Aortic smooth muscle cell (primary cell): ENCODE measurements around the gene BPIFA1. TPM values are rescaled to one million over a fixed set of nuclear protein-coding genes. Genes with fewer than 3 reads are reported as not detected.

ENCODE experiments used
- total RNA-seq: library from RNA; depleted of rRNA; stranded (reverse); fragments of >200 nt; gene quantifications from 2 replicates; pipeline ENCODE4 v1.2.3, GENCODE V29; 2014

Gene BPIFA1
- not detected in 2 replicates for total RNA-seq

DNA sequence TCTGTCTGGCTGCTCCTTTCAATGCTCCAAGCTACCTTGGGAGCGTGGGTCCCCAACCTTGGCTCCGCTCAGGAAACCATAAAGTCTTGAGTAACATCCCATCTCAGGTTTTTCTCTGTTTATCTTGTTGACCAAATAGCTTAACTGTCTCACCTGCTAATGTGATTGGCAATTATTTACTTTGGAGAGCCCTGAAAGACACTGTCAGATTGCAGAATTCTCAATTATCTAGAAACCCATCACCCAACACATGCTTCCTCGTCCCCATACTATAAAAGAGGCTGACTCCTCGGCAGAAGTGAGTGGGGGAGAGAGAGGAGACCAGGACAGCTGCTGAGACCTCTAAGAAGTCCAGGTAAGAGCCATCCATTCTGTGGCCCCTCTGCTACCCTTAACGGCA is at the start of gene BPIFA1:
Gene BPIFA1, plus strand, starts transcription at position 301 of the 400 bp plus-strand sequence. CDS start 1,716 bp downstream, outside the sequence.

DNA sequence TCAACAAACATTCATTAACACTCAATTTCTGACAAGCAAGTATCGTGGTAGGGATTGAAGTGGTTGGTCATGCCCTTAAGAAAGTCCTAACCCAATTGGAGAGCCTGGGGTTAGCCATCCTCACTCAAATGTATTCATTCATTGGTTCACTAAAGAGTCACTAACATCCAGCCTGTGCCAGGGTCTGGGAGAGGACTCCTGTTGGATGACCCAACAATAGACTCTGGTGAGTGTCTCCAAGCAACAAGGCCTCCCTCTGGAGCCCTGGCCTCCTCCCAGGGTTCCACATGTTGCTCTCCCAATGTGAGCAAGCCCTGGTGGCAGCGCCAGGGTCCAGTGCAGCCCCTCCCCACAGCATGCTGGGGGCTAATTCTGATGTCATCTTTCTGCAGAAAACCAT is 18.7 kb upstream of the BPIFA1 start, which contains the start of gene BPIFA3:
Gene BPIFA3, plus strand, starts transcription at position 301 of the 400 bp plus-strand sequence. CDS start 185 bp downstream, outside the sequence.

DNA sequence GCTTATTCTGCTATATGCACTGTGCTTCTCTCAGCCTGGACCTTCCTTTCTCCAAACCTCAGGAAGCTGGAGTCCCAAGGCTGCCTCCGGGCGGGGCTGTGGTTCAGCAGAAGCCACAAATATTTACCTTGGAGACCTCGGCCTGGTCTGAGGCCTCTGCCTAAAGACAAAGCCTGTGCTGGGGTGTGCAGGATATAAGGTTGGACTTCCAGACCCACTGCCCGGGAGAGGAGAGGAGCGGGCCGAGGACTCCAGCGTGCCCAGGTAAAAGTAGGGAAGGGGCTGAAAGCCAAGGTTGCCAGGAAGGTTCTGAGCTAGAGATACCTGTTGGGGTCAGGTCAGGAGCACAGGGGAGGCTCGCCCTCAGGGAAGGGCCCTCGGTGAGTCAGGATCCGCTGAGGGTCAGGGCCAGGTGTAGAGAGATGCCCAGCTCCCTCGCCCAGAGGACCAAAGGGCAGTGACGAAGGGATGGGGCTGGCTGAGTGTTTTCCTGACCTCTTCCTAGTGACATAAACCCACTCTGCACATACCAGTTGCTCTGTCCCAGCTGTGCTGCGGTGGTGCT is 47.3 kb downstream of the BPIFA1 start, which contains the start of gene BPIFB1:
Gene BPIFB1, plus strand, starts transcription at position 224 of the 565 bp plus-strand sequence. CDS start 2,860 bp downstream, outside the sequence.

Other genes starting within 250 kb of the BPIFA1 start
- gene SUN5, start 231.6 kb upstream of the BPIFA1 start, total RNA-seq: not detected in 2 replicates
- gene BPIFB2, start 228.3 kb upstream of the BPIFA1 start, total RNA-seq: not detected in 2 replicates
- not detected in 2 replicates for gene BPIFB6, start 204.3 kb upstream of the BPIFA1 start, total RNA-seq
- not detected in 2 replicates for gene BPIFB3, start 182.1 kb upstream of the BPIFA1 start, total RNA-seq
- gene BPIFB4, start 156.4 kb upstream of the BPIFA1 start, total RNA-seq: not detected in 2 replicates
- gene BPIFA2, start 67.8 kb upstream of the BPIFA1 start, total RNA-seq: not detected in 2 replicates
- gene BPIFA3, start 18.6 kb upstream of the BPIFA1 start, total RNA-seq: not detected in 2 replicates
- gene BPIFB1, start 47.2 kb downstream of the BPIFA1 start, total RNA-seq: not detected in 2 replicates
- 14.1 and 17.6 TPM in 2 replicates for gene CDK5RAP1, start 165.5 kb downstream of the BPIFA1 start, total RNA-seq
- 23.9 and 40.4 TPM in 2 replicates for gene SNTA1, start 207.8 kb downstream of the BPIFA1 start, total RNA-seq